ENCODE measurements around the gene CUX1.

The CUX1 gene

GRCh38 chr7:101961811-101962210 is 144.4 kb downstream of the CUX1 start:
- no peak for DNase-seq (ENCODE audit: low read depth)
- no peak overlapping the region for H3K4me3 ChIP-seq (ENCODE audit: control insufficient read depth, low read depth, low read length)
- TF ChIP-seq, protein P1, sequence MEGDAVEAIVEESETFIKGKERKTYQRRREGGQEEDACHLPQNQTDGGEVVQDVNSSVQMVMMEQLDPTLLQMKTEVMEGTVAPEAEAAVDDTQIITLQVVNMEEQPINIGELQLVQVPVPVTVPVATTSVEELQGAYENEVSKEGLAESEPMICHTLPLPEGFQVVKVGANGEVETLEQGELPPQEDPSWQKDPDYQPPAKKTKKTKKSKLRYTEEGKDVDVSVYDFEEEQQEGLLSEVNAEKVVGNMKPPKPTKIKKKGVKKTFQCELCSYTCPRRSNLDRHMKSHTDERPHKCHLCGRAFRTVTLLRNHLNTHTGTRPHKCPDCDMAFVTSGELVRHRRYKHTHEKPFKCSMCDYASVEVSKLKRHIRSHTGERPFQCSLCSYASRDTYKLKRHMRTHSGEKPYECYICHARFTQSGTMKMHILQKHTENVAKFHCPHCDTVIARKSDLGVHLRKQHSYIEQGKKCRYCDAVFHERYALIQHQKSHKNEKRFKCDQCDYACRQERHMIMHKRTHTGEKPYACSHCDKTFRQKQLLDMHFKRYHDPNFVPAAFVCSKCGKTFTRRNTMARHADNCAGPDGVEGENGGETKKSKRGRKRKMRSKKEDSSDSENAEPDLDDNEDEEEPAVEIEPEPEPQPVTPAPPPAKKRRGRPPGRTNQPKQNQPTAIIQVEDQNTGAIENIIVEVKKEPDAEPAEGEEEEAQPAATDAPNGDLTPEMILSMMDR (IDR thresholded peaks at IDR 0.05; ENCODE audit: control insufficient read depth, insufficient read depth, low read depth, low read length, missing control alignments): no peak

- no peak overlapping the region for H3K4me3 ChIP-seq (ENCODE audit: control insufficient read depth, low read depth, low read length)
- no peak for DNase-seq (ENCODE audit: low read depth)
- TF ChIP-seq, protein P1 (IDR thresholded peaks at IDR 0.05; ENCODE audit: control insufficient read depth, insufficient read depth, low read depth, low read length, missing control alignments): no peak
These were observed 146.3 kb downstream of the CUX1 start for GRCh38 chr7:101963693-101964092.

- TF ChIP-seq, protein P1 (IDR thresholded peaks at IDR 0.05; ENCODE audit: control insufficient read depth, insufficient read depth, low read depth, low read length, missing control alignments): no peak
- H3K4me3 ChIP-seq (ENCODE audit: control insufficient read depth, low read depth, low read length): no peak overlapping the region
These were observed 147.4 kb downstream of the CUX1 start for GRCh38 chr7:101964680-101965452.

DNA sequence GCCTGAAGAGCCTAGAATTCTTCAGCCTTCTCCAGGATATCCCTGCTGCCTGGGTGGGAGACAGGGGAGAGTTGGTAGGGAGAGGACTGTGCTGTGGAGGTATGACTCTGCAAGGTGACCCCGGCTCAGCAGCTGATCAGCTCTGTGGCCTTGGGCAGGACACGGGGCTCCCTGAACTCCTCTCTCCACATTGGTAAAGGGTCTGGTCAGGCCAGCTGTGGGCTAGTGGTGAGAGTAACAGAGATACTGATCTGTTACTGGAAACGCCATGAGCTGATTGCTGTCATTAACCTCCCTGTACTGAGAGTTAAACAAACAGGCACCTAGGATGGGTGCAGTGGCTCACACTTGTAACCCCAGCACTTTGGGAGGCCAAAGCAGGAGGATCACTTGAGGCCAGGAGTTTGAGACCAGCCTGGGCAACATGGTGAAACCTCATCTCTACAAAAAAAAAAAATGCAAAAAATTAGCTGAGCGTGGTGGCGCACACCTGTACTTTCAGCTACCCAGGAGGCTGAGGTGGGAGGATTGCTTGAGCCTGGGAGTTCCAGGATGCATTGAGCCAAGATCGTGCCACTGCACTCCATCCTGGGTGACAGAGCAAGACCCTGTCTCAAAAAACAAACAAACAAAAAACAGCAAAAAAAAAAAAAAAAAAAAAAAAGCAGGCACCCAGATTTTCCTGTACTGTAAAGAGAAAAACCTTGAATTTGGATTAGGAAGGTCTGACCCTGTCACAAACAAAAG is 151.5 kb downstream of the CUX1 start:
- TF ChIP-seq, protein P1 (IDR thresholded peaks at IDR 0.05; ENCODE audit: control insufficient read depth, insufficient read depth, low read depth, low read length, missing control alignments): no peak
- no peak for DNase-seq (ENCODE audit: low read depth)
- H3K4me3 ChIP-seq (ENCODE audit: control insufficient read depth, low read depth, low read length): no peak overlapping the region

More at GRCh38 chr7:101964680-101965452, 147.4 kb downstream of the CUX1 start:
- DNase-seq (ENCODE audit: low read depth): no peak

DNA sequence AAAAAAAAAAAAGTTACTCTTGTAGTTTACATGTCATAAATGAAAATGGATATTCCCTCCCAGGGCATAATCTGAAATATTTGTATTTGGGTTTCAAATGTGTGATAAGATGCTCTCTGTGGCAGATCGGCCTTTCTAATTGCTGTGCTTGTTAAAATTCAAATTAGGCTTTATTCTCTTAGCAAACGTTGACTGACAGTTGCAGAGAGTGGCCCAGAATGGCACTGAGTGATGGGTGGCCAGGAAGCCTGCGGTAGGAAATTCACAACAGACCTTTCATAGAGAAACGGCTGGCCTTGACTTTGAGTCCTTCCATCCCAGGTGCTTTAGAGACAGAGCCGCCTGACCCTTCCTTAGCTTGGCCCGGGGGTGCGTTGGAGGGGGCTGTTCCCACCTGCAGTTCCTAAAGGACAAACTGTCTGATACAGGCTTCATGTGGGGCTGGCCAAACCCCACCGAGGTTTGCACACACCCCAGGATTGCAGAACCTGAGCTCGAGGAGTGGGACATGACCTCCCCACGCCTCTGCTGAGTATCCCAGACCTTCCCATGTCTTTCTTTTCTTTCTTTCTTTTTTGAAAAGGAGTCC is 152.7 kb downstream of the CUX1 start:
- DNase-seq (ENCODE audit: low read depth): no peak
- TF ChIP-seq, protein P1 (IDR thresholded peaks at IDR 0.05; ENCODE audit: control insufficient read depth, insufficient read depth, low read depth, low read length, missing control alignments): no peak
- no peak overlapping the region for H3K4me3 ChIP-seq (ENCODE audit: control insufficient read depth, low read depth, low read length)

GRCh38 chr7:101970801-101971200 is 153.4 kb downstream of the CUX1 start:
- TF ChIP-seq, protein P1 (IDR thresholded peaks at IDR 0.05; ENCODE audit: control insufficient read depth, insufficient read depth, low read depth, low read length, missing control alignments): no peak
- no peak overlapping the region for H3K4me3 ChIP-seq (ENCODE audit: control insufficient read depth, low read depth, low read length)
- DNase-seq (ENCODE audit: low read depth): no peak
